Esophagus squamous epithelium (tissue), 4 donors: ENCODE data around the gene DHRSX.
"Not testable (repeated sequence)": the region's sequence is repeated elsewhere in the genome, so short reads cannot be mapped to it uniquely, and the experiment has no call there.

Experiments used
- CTCF ChIP-seq, 6 experiments: fragments of 450-650 bp in 4 of 6; fragments of 200-600 bp in 2 of 6; sonication (generic) in 2 of 6; IDR thresholded peaks; one replicate each; pipeline ENCODE4 v1.5.1; 2016 to 2019; ENCODE audit warnings: antibody characterized with exemption in 6 of 6, mild to moderate bottlenecking in 4 of 6, moderate library complexity in 4 of 6
- POLR2A ChIP-seq, 4 donors: fragments of 450-650 bp; IDR thresholded peaks; one replicate each; pipeline ENCODE4 v1.6.1; 2017; ENCODE audit warnings: antibody characterized with exemption in 4 of 4, mild to moderate bottlenecking in 4 of 4, moderate library complexity in 3 of 4

- TF ChIP-seq CTCF, POLR2A (IDR thresholded peaks at IDR 0.05): not testable (repeated sequence)
These were observed 234.9 kb downstream of the DHRSX start for GRCh38 chrX:2265658-2266444.
